Common myeloid progenitor, CD34-positive (primary cell): ENCODE measurements around the gene TTC28.

Experiments used
- CTCF ChIA-PET: fragments of 350-600 bp; sonication (Branson Sonifier 250); formaldehyde crosslinking; loops from one replicate; lab custom pipeline; 2021; ENCODE audit warnings: antibody characterized with exemption; lab: Charles Lee
- POLR2A ChIA-PET: fragments of 350-600 bp; sonication (Branson Sonifier 250); formaldehyde crosslinking; loops from one replicate; lab custom pipeline; 2021; ENCODE audit warnings: antibody characterized with exemption; lab: Charles Lee
- DNase-seq, 3 donors: peaks; one replicate each; pipeline versions ENCODE4 v3.0.0 to v3.0.0-alpha.2; 2013
- H3K27ac ChIP-seq, 2 experiments: 1 replicate in 1 of 2; 2 replicates in 1 of 2; pipeline ENCODE4 v1.7.0; 2013; ENCODE audit warnings: inconsistent platforms in 2 of 2, low read length in 2 of 2, mild to moderate bottlenecking in 2 of 2, low read depth in 1 of 2, moderate library complexity in 1 of 2; ENCODE audit not compliant: severe bottlenecking in 2 of 2, insufficient read depth in 1 of 2, poor library complexity in 1 of 2
- H3K27me3 ChIP-seq, 5 experiments: replicated peaks in 2 of 5; 1 replicate in 3 of 5; 2 replicates in 2 of 5; pipeline versions ENCODE4 v1.6.1 to v1.7.0; 2013; ENCODE audit warnings: low read length in 4 of 5, mild to moderate bottlenecking in 2 of 5, moderate library complexity in 2 of 5, inconsistent platforms in 1 of 5; ENCODE audit not compliant: insufficient read depth in 5 of 5, control insufficient read depth in 4 of 5
- H3K36me3 ChIP-seq, 4 experiments: 1 replicate in 2 of 4; 2 replicates in 2 of 4; pipeline versions ENCODE4 v1.6.1 to v1.7.0; 2013; ENCODE audit warnings: low read length in 3 of 4, control low read depth in 1 of 4, mild to moderate bottlenecking in 1 of 4; ENCODE audit not compliant: control insufficient read depth in 4 of 4, insufficient read depth in 4 of 4
- H3K4me1 ChIP-seq, 4 experiments: 1 replicate in 3 of 4; 2 replicates in 1 of 4; pipeline versions ENCODE4 v1.6.1 to v1.7.1; 2013; ENCODE audit warnings: low read length in 3 of 4, mild to moderate bottlenecking in 3 of 4, control low read depth in 1 of 4, inconsistent platforms in 1 of 4, moderate library complexity in 1 of 4; ENCODE audit not compliant: control insufficient read depth in 4 of 4, insufficient read depth in 4 of 4; ENCODE audit errors: control extremely low read depth in 1 of 4
- H3K4me3 ChIP-seq, 7 experiments: 1 replicate in 4 of 7; 2 replicates in 3 of 7; pipeline versions ENCODE4 v1.5.1 to v1.7.0; 2013; ENCODE audit warnings: mild to moderate bottlenecking in 7 of 7, low read length in 6 of 7, moderate library complexity in 6 of 7, inconsistent platforms in 2 of 7, low read depth in 2 of 7, control low read depth in 1 of 7; ENCODE audit not compliant: insufficient read depth in 4 of 7, control insufficient read depth in 1 of 7; ENCODE audit errors: extremely low read depth in 1 of 7
- H3K9me3 ChIP-seq, 5 experiments: 1 replicate in 4 of 5; 2 replicates in 1 of 5; pipeline versions ENCODE4 v1.6.1 to v1.7.1; 2013; ENCODE audit warnings: low read length in 4 of 5, mild to moderate bottlenecking in 2 of 5, inconsistent platforms in 1 of 5, low read depth in 1 of 5, moderate library complexity in 1 of 5; ENCODE audit not compliant: control insufficient read depth in 4 of 5, insufficient read depth in 2 of 5; ENCODE audit errors: control extremely low read depth in 1 of 5
- WGBS: methylation state at CpG from one replicate; pipeline ENCODE4 v1.1.5; 2013; ENCODE audit not compliant: insufficient coverage; 5-methylcytosine and 5-hydroxymethylcytosine counted together

TTC28 gene

GRCh38 chr22:28314959-28315358 is 364.7 kb downstream of the TTC28 start:
- no peak overlapping the region for H3K27ac ChIP-seq
- ChIA-PET POLR2A (no interaction called here), CTCF (no interaction called here)
- H3K36me3 ChIP-seq: no peaks in the 10 kb centered on the region
- H3K9me3 ChIP-seq: peaks cover 0 to 5% (median 1%) of the 10 kb centered on the region in 5 experiments
- DNase-seq: no peak
- H3K27me3 ChIP-seq: no peaks in the 10 kb centered on the region
- WGBS: 100% methylated on average over 1 of the region's 1 CpG
- H3K4me3 ChIP-seq: no peak overlapping the region
- no peaks in the 10 kb centered on the region for H3K4me1 ChIP-seq

GRCh38 chr22:28310299-28310698 is 369.3 kb downstream of the TTC28 start:
- POLR2A ChIA-PET: no interaction called here
- H3K27me3 ChIP-seq: no peaks in the 10 kb centered on the region
- no peaks in the 10 kb centered on the region for H3K4me1 ChIP-seq
- WGBS: no CpG with 5 or more reads among the region's 1 CpG
- DNase-seq: no peak
- H3K4me3 ChIP-seq: no peak overlapping the region
- peaks cover 0 to 1% (median 0%) of the 10 kb centered on the region in 5 experiments for H3K9me3 ChIP-seq
- no peak overlapping the region for H3K27ac ChIP-seq
- H3K36me3 ChIP-seq: no peaks in the 10 kb centered on the region
- CTCF ChIA-PET: no interaction called here

GRCh38 chr22:28299753-28300152 is 379.9 kb downstream of the TTC28 start:
- Histone ChIP-seq H3K27me3 (no peaks in the 10 kb centered on the region), H3K4me3 (peak overlapping the region in 1 of 7 experiments; percentile 28), H3K36me3 (no peaks in the 10 kb centered on the region), H3K9me3 (no peaks in the 10 kb centered on the region), H3K27ac (no peak overlapping the region), H3K4me1 (peaks cover 0 to 18% (median 12%) of the 10 kb centered on the region in 4 experiments)
- 100% methylated on average over 2 of the region's 2 CpGs for WGBS
- DNase-seq: no peak
- ChIA-PET POLR2A (no interaction called here), CTCF (interaction anchor here (0.8 kb wide), 1 partner anchor 143 kb away, joined by 3 read pairs; no protein-coding TSS in a partner anchor)

GRCh38 chr22:28299309-28299708 is 380.3 kb downstream of the TTC28 start:
- DNase-seq: no peak
- Histone ChIP-seq H3K27ac (no peak overlapping the region), H3K4me1 (peaks cover 0 to 18% (median 12%) of the 10 kb centered on the region in 4 experiments), H3K9me3 (no peaks in the 10 kb centered on the region), H3K36me3 (no peaks in the 10 kb centered on the region), H3K4me3 (no peak overlapping the region), H3K27me3 (no peaks in the 10 kb centered on the region)
- no CpG with 5 or more reads among the region's 3 CpGs for WGBS
- ChIA-PET CTCF (no interaction called here), POLR2A (no interaction called here)

- Histone ChIP-seq H3K36me3 (no peaks in the 10 kb centered on the region), H3K27ac (no peak overlapping the region), H3K4me3 (no peak overlapping the region), H3K27me3 (no peaks in the 10 kb centered on the region), H3K9me3 (no peaks in the 10 kb centered on the region), H3K4me1 (peaks cover 0 to 18% (median 12%) of the 10 kb centered on the region in 4 experiments)
- DNase-seq: peak; percentile 31 to 80 (median 76)
- ChIA-PET POLR2A (no interaction called here), CTCF (no interaction called here)
- 13% methylated on average over 3 of the region's 4 CpGs for WGBS
These were observed 382.1 kb downstream of the TTC28 start for GRCh38 chr22:28297504-28297903.

- no peak for DNase-seq
- ChIA-PET CTCF (no interaction called here), POLR2A (no interaction called here)
- Histone ChIP-seq H3K27ac (no peak overlapping the region), H3K36me3 (no peaks in the 10 kb centered on the region), H3K9me3 (no peaks in the 10 kb centered on the region), H3K4me3 (no peak overlapping the region), H3K4me1 (peaks cover 0 to 18% (median 12%) of the 10 kb centered on the region in 4 experiments), H3K27me3 (no peaks in the 10 kb centered on the region)
These were observed 383.2 kb downstream of the TTC28 start for GRCh38 chr22:28296452-28296851.

- ChIA-PET POLR2A (interaction anchor here (0.6 kb wide), 1 partner anchor 11 kb away, joined by 3 read pairs; no protein-coding TSS in a partner anchor), CTCF (interaction anchor here (1.2 to 2.0 kb wide), 2 partner anchors 12 to 24 kb away, joined by 3 to 5 read pairs; no protein-coding TSS in a partner anchor)
These were observed 396.5 kb downstream of the TTC28 start for GRCh38 chr22:28283068-28283654.

More at GRCh38 chr22:28283068-28283654, 396.5 kb downstream of the TTC28 start:
- DNase-seq: peak in 1 of 3 donors; percentile 17
- Histone ChIP-seq H3K36me3 (no peaks in the 10 kb centered on the region), H3K4me3 (no peak overlapping the region), H3K27ac (no peak overlapping the region), H3K4me1 (peaks cover 0 to 15% (median 10%) of the 10 kb centered on the region in 4 experiments), H3K27me3 (no peaks in the 10 kb centered on the region), H3K9me3 (no peaks in the 10 kb centered on the region)
- WGBS: 100% methylated on average over 1 of the region's 2 CpGs
